Glutamatergic neuron (in vitro differentiated cells): ENCODE data around the gene APPL1. TPM values are rescaled to one million over a fixed set of nuclear protein-coding genes. Genes with fewer than 3 reads are reported as not detected.

Experiments used
- DNase-seq: peaks from one replicate; pipeline ENCODE4 v3.0.0; 2022
- H3K27ac Mint-ChIP-seq: one replicate; pipeline ENCODE4 v1.8.0; 2020; ENCODE audit warnings: mild to moderate bottlenecking, mixed read lengths, inconsistent platforms; ENCODE audit not compliant: unreplicated experiment
- H3K27me3 Mint-ChIP-seq: one replicate; pipeline ENCODE4 v1.8.0; 2020; ENCODE audit warnings: mild to moderate bottlenecking, moderate library complexity, mixed read lengths, inconsistent platforms; ENCODE audit not compliant: unreplicated experiment
- H3K36me3 Mint-ChIP-seq: one replicate; pipeline ENCODE4 v1.8.0; 2020; ENCODE audit warnings: mild to moderate bottlenecking, mixed read lengths, inconsistent platforms; ENCODE audit not compliant: unreplicated experiment
- H3K4me1 Mint-ChIP-seq: one replicate; pipeline ENCODE4 v1.8.0; 2020; ENCODE audit warnings: mild to moderate bottlenecking, low read depth, mixed read lengths, inconsistent platforms; ENCODE audit not compliant: unreplicated experiment
- H3K4me3 Mint-ChIP-seq: one replicate; pipeline ENCODE4 v1.8.0; 2020; ENCODE audit warnings: mild to moderate bottlenecking, mixed read lengths, inconsistent platforms; ENCODE audit not compliant: unreplicated experiment
- H3K9me3 Mint-ChIP-seq: one replicate; pipeline ENCODE4 v1.8.0; 2020; ENCODE audit warnings: mild to moderate bottlenecking, moderate library complexity, mixed read lengths, inconsistent platforms; ENCODE audit not compliant: unreplicated experiment
- total RNA-seq: library from RNA; stranded (reverse); fragmentation: NEBNext Ultra II Directional; extraction: Animal tissue kit (Norgen Biotek cat#: 25700); gene quantifications from one replicate; pipeline ENCODE4 v1.2.1, GENCODE V29; 2021; ENCODE audit not compliant: unreplicated experiment
- TF ChIP-seq, protein P1 (sequence below): fragments of 200-600 bp; sonication (generic); IDR thresholded peaks from one replicate; pipeline ENCODE4 v1.5.0; 2021; ENCODE audit not compliant: partially characterized antibody, unreplicated experiment

Gene APPL1
- total RNA-seq, 1 donor from 2014 or later: 23.0 TPM

DNA sequence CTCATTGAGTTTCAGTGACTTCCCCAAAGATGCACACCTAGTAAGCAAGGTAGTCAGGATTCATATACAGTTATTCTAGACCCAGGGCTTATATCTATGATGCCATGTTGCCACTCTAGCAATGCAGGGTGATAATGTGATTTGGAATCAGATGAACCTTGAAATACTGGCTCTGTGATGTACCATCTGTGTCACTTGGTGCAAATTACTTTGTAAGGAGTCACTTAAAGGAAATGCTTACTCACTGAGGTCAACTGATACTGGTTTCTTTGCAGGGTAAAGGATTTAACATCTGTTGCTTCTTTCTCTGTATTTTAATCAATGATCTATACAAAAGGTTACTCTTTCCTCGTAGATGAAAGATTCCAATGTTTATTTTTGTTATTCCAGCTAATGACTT, 54.2 kb downstream of the APPL1 start:
- no peak overlapping the region for H3K4me3 Mint-ChIP-seq
- TF ChIP-seq, protein P1, sequence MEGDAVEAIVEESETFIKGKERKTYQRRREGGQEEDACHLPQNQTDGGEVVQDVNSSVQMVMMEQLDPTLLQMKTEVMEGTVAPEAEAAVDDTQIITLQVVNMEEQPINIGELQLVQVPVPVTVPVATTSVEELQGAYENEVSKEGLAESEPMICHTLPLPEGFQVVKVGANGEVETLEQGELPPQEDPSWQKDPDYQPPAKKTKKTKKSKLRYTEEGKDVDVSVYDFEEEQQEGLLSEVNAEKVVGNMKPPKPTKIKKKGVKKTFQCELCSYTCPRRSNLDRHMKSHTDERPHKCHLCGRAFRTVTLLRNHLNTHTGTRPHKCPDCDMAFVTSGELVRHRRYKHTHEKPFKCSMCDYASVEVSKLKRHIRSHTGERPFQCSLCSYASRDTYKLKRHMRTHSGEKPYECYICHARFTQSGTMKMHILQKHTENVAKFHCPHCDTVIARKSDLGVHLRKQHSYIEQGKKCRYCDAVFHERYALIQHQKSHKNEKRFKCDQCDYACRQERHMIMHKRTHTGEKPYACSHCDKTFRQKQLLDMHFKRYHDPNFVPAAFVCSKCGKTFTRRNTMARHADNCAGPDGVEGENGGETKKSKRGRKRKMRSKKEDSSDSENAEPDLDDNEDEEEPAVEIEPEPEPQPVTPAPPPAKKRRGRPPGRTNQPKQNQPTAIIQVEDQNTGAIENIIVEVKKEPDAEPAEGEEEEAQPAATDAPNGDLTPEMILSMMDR: no peak
- H3K27me3 Mint-ChIP-seq: no peaks in the 10 kb centered on the region
- H3K9me3 Mint-ChIP-seq: no peaks in the 10 kb centered on the region
- peaks cover 10% of the 10 kb centered on the region for H3K36me3 Mint-ChIP-seq
- no peaks in the 10 kb centered on the region for H3K4me1 Mint-ChIP-seq
- H3K27ac Mint-ChIP-seq: no peak overlapping the region
- no peak for DNase-seq

DNA sequence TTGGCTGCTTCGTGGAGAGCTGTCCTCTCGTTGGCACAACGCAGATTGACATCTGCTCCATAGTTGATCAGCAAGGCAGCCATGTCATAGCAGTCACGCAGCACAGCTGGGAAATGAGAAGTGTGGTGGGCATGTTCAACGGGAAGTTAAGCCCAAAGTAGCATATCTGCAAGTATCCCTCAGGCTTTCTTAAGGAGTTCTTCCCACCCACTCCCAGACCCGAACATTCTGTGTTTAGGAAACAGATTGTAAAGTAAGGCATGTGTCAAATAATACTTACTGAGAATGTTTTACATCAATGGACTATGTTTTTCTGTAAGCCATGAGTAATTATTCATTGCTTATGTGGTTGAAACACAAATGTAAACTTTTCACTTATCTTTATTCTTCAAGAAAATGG, 55.8 kb downstream of the APPL1 start:
- Mint-ChIP-seq H3K27ac (no peak overlapping the region), H3K9me3 (no peaks in the 10 kb centered on the region), H3K4me1 (no peaks in the 10 kb centered on the region), H3K4me3 (no peak overlapping the region), H3K36me3 (peaks cover 12% of the 10 kb centered on the region), H3K27me3 (no peaks in the 10 kb centered on the region)
- TF ChIP-seq, protein P1: no peak
- no peak for DNase-seq

DNA sequence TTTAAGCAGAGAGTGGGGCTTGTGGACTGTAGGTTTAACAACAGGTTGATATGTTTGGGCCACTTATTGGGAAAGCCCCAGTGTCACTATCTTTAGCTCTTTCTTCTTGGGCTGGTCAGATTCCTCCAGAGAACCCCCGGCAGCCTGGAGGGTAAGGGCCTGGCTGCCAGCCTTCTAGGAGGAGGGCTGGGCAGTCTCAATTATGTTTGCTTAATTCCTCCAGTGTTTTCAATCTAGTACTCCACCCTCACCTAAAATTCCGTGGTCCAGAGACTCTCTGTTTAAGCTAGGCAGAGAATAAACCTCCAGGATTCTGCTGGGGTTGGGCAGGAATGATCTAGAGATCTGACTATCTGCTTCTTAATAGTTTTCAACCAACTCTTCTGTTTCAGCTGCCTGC, 59.7 kb downstream of the APPL1 start:
- Mint-ChIP-seq H3K36me3 (peaks cover 7% of the 10 kb centered on the region), H3K27ac (no peak overlapping the region), H3K4me3 (no peak overlapping the region), H3K4me1 (no peaks in the 10 kb centered on the region), H3K9me3 (no peaks in the 10 kb centered on the region), H3K27me3 (no peaks in the 10 kb centered on the region)
- TF ChIP-seq, protein P1: no peak
- no peak for DNase-seq

DNA sequence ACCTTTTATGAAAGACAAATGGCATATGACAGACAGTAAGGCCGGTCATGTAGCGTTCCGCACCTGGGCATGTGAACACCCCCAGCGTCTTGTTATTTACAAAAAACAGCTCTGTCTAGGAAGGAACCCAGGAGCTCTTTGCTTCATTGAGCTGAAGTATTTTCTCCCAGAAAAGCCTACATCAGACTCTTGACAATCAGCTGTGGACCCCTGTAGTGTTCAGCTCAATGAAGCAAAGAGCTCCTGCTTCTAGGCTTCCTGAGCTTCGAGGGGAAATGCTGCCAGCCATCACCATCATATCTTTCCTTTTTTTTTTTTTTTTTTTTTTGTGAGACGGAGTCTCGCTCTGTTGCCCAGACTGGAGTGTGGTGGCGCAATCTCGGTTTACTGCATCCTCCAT, 60.9 kb downstream of the APPL1 start:
- H3K27me3 Mint-ChIP-seq: no peaks in the 10 kb centered on the region
- DNase-seq: no peak
- TF ChIP-seq, protein P1: no peak
- H3K4me3 Mint-ChIP-seq: no peak overlapping the region
- no peaks in the 10 kb centered on the region for H3K4me1 Mint-ChIP-seq
- H3K36me3 Mint-ChIP-seq: peaks cover 7% of the 10 kb centered on the region
- H3K27ac Mint-ChIP-seq: no peak overlapping the region
- H3K9me3 Mint-ChIP-seq: no peaks in the 10 kb centered on the region

DNA sequence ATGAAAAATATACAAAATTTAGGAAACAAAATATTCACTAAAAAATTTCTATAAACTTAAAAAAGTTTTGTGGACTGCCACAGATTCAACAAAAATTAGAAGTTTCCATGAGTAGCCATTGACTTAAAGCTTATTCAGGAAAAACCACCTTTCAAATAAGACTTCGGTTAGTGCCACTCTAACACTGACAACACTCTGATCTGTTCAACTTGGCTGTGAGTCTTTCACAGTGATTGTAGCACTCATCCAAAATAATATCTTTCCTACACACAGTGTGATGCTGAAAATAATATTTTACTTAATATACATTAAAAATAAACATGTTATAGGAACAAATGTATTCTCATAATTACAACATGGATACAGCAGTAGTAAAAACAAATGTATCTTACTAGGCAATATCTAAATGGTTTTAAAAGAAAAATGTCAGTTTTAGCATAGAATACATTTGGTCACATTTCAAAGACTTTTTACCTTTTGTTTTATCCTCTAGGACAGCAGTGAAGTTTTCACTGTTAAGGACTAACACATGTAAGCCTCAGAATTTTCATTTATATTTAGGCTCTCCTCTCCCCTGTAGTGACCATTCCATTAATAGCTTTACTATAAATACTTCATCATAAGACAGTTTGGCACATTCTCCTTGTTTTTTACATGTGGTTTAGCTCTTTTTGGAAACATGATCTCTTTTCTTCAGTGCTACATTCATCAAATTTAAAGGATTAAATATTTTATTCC, 64.8 kb downstream of the APPL1 start, which contains the start of gene ASB14:
Gene ASB14, minus strand, starts transcription at position 527 of the 738 bp plus-strand sequence. CDS start 652 bp downstream, outside the sequence.
- no peak for DNase-seq
- Mint-ChIP-seq H3K36me3 (no peaks in the 10 kb centered on the region), H3K4me3 (no peak within 1 kb of the TSS), H3K27ac (no peak within 1 kb of the TSS), H3K27me3 (no peaks in the 10 kb centered on the region), H3K4me1 (no peaks in the 10 kb centered on the region), H3K9me3 (no peaks in the 10 kb centered on the region)
- TF ChIP-seq, protein P1: no peak
